ENCODE data around the gene MAST1. TPM values are rescaled to one million over a fixed set of nuclear protein-coding genes. Genes with fewer than 3 reads are reported as not detected.

The MAST1 gene
- total RNA-seq, 2 donors from 2014 or later = 0.31 TPM; not detected in 1

Other genes with a start within 250 kb of the MAST1 start
- gene ZNF490, start 227.7 kb upstream of the MAST1 start, total RNA-seq = 10 to 100 TPM; 12.5 to 15.6 TPM
- gene ZNF791, start 227.6 kb upstream of the MAST1 start, total RNA-seq = 10 to 100 TPM; 28.7 to 29.1 TPM
- 100 to 1,000 TPM; 135 to 199 TPM for gene MAN2B1, start 171.8 kb upstream of the MAST1 start, total RNA-seq
- gene WDR83, start 171.7 kb upstream of the MAST1 start, total RNA-seq = 10 to 100 TPM; 18.6 to 25.1 TPM
- gene DHPS, start 156.6 kb upstream of the MAST1 start, total RNA-seq = 100 to 1,000 TPM; 127 to 148 TPM
- gene GNG14, start 150.5 kb upstream of the MAST1 start, total RNA-seq = not detected
- gene FBXW9, start 141.9 kb upstream of the MAST1 start, total RNA-seq = 10 to 100 TPM in 1 of 2 donors, 1 to 10 TPM in 1; 5.6 to 15.4 TPM
- gene TNPO2, start 114.6 kb upstream of the MAST1 start, total RNA-seq = 100 to 1,000 TPM in 1 of 2 donors, 10 to 100 TPM in 1; 76.9 to 229 TPM
- 100 to 1,000 TPM; 154 to 196 TPM for gene TRIR, start 103.8 kb upstream of the MAST1 start, total RNA-seq
- 10 to 100 TPM; 48.9 to 70.8 TPM for gene GET3, start 101.0 kb upstream of the MAST1 start, total RNA-seq
- gene BEST2, start 86.7 kb upstream of the MAST1 start, total RNA-seq = not detected
- 10 to 100 TPM; 19.5 to 20.7 TPM for gene HOOK2, start 63.0 kb upstream of the MAST1 start, total RNA-seq
- gene JUNB, start 47.0 kb upstream of the MAST1 start, total RNA-seq = 100 to 1,000 TPM; 252 to 329 TPM
- gene PRDX2, start 36.7 kb upstream of the MAST1 start, total RNA-seq = 100 to 1,000 TPM; 150 to 226 TPM
- gene THSD8, start 36.4 kb upstream of the MAST1 start, total RNA-seq = 10 to 100 TPM in 1 of 2 donors, 1 to 10 TPM in 1; 8.7 to 19.5 TPM
- 10 to 100 TPM; 20.8 to 63.5 TPM for gene RNASEH2A, start 31.9 kb upstream of the MAST1 start, total RNA-seq
- not detected for gene RTBDN, start 3.9 kb upstream of the MAST1 start, total RNA-seq
- gene DNASE2, start 42.9 kb downstream of the MAST1 start, total RNA-seq = 10 to 100 TPM; 30.3 to 32.7 TPM
- gene KLF1, start 48.7 kb downstream of the MAST1 start, total RNA-seq = under 1 TPM; 0.52 to 0.89 TPM
- 10 to 100 TPM; 41.5 to 77.2 TPM for gene GCDH, start 52.6 kb downstream of the MAST1 start, total RNA-seq
- 1 to 10 TPM in 1 of 2 donors, under 1 TPM in 1; 0.78 to 1.1 TPM for gene SYCE2, start 80.8 kb downstream of the MAST1 start, total RNA-seq
- 100 to 1,000 TPM; 130 to 196 TPM for gene FARSA, start 95.2 kb downstream of the MAST1 start, total RNA-seq
- gene CALR, start 100.1 kb downstream of the MAST1 start, total RNA-seq = 1,000 to 10,000 TPM; 1,328 to 1,513 TPM
- gene RAD23A, start 107.3 kb downstream of the MAST1 start, total RNA-seq = 100 to 1,000 TPM; 112 to 148 TPM
- gene GADD45GIP1, start 118.7 kb downstream of the MAST1 start, total RNA-seq = 10 to 100 TPM; 15.9 to 32.3 TPM
- gene DAND5, start 131.1 kb downstream of the MAST1 start, total RNA-seq = not detected
- under 1 TPM; 0.31 to 0.89 TPM for gene NFIX, start 157.0 kb downstream of the MAST1 start, total RNA-seq

All from natural killer cell treated with Interleukin-12 subunit alpha and Interleukin-12 subunit beta and Interleukin-15 and Interleukin-18, amount 100 ng/mL, for 72 hours (primary cell).